Subcutaneous adipose tissue (tissue), 4 donors: ENCODE results near the gene SCG3. TPM values are rescaled to one million over a fixed set of nuclear protein-coding genes. Genes with fewer than 3 reads are reported as not detected.

Experiments
- CTCF ChIP-seq: fragments of 450-650 bp; IDR thresholded peaks from one replicate; pipeline ENCODE4 v1.5.1; 2016; ENCODE audit warnings: low read depth, mild to moderate bottlenecking, control low read depth, antibody characterized with exemption, moderate library complexity
- total RNA-seq, 4 donors: library from RNA; depleted of rRNA; stranded (reverse); fragments of >200 nt; gene quantifications; one replicate each; pipeline ENCODE4 v1.1.0, GENCODE V29; 2016

Gene SCG3
- total RNA-seq, 4 donors from 2014 or later = not detected

GRCh38 chr15:51672913-51673857, 8.1 kb upstream of the SCG3 start:
- no peak for TF ChIP-seq CTCF

- TF ChIP-seq CTCF = no peak
Measured at GRCh38 chr15:51675234-51675633, 6.1 kb upstream of the SCG3 start.

- no peak for TF ChIP-seq CTCF
Measured at GRCh38 chr15:51677021-51677420, 4.3 kb upstream of the SCG3 start.

- no peak for TF ChIP-seq CTCF
Measured at GRCh38 chr15:51677452-51677851, 3.9 kb upstream of the SCG3 start.

- no peak for TF ChIP-seq CTCF
Measured at GRCh38 chr15:51678096-51678495, 3.2 kb upstream of the SCG3 start.

- no peak for TF ChIP-seq CTCF
Measured at GRCh38 chr15:51680321-51680720, 982 bp upstream of the SCG3 start.

GRCh38 chr15:51687565-51687964, 6.3 kb downstream of the SCG3 start:
- TF ChIP-seq CTCF = no peak
